HK-2 (cell line): Measurements from ENCODE around the gene DOC2B.
"Not testable (repeated sequence)": the region's sequence is repeated elsewhere in the genome, so short reads cannot be mapped to it uniquely, and the experiment has no call there.

ENCODE experiments used
- DNase-seq: peaks from one replicate; pipeline ENCODE4 v3.0.0-alpha.2; 2018; ENCODE audit not compliant: unreplicated experiment

DOC2B gene

DNA sequence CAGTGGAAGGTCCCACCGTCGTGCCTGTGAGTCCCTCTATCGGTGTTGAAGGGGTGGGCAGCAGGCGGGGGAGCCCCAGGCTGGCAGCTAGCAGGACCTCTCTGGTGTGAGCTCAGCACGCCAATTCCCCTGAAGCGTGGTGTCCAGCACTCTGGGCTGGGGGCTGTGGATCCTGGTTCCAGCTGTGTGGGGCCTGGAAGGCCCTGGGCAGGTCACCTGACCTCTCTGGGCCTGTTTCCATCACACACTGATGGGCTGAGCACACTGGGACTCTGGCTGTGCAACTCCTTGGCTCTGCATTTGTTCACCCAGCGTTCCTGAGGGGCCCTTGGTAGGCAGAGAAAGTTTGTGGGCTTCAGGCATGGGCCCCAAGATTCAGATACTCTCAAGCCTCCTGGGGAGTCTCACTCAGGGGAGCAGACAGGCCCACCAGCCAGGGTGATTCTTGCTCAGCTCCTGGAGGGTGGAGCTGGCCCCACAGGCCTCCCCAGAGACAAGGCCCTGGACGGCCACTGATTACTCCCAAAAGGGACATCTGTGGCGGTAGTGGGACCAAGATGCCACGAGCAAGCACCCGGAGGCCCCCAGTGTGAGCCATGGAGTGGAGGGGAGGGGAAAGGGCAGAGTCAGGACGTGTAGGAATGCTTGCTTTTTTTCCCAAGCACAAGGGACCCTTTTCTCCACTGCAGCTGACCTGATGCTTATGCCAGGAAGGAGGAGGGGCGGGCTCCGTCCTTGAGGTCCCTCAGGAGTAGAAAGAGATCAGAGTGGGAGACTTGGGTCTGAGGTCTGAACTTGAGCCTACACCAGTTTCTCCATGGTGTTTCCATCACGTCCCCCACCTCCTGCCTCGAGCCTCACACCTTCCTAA is 35.5 kb downstream of the DOC2B start:
- no peak for DNase-seq

- DNase-seq, result no peak
These were observed 36.3 kb downstream of the DOC2B start for GRCh38 chr17:144936-145670.

DNA sequence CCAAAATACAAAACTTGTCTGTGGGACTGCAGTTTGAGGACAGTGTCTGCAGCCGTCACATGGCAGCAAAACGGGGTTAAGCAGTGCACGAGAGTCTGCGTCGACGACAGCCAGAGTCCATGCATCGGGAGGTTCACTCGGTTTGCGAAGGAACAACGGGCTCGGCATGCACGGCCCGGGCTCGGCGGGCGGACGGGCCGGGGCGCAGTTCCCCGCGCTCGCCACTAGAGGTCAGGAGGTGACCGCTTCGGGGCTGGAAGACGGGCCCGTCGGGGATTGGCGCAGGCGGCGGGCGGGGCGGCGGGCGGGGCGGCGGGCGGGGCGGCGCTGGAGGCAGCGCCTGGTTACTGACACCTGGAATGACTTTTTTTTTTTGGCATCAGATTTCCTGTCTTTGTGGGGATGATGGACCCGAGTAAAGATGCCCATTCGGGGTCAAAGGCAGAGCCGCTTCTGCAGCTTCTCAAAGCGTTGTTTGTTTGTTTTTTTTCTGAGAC is 37.6 kb downstream of the DOC2B start:
- peak; percentile 93 for DNase-seq

GRCh38 chr17:142876-143784 is 38.3 kb downstream of the DOC2B start:
- DNase-seq, result no peak

GRCh38 chr17:142102-142661 is 39.3 kb downstream of the DOC2B start:
- no peak for DNase-seq

DNA sequence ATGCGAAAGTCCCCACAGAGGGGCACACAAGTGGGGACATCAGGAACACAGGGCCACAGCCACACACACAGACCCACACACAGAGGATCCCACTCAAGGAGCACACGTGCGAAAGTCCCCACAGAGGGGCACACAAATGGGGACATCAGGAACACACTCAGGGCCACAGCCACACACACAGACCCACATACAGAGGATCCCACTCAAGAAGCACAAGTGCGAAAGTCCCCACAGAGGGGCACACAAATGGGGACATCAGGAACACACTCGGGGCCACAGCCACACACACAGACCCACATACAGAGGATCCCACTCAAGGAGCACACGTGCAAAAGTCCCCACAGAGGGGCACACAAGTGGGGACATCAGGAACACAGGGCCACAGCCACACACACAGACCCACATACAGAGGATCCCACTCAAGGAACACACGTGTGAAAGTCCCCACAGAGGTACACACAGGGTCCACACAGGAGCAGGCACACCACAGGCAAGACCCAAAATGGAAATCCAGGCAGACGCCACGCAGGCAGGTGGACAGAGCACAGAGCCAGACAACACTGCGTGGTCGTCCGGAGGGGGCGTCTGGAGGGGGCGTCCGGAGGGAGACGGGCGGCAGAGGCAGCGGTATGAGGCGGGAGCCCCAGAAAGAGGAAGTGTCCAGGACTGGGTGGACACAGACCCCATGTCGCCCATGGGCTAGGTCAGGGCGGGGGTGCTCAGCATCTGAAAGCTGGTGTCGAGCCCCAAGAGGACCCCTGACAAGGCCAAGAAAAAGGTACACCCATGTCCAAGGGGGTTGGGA is 41.8 kb downstream of the DOC2B start:
- not testable (repeated sequence) for DNase-seq

GRCh38 chr17:137166-137807 is 44.2 kb downstream of the DOC2B start, which contains the start of gene SCGB1C2:
SCGB1C2 (plus strand) TSS chr17:137569; CDS start chr17:137591, 22 bp downstream.
- not testable (repeated sequence) for DNase-seq

DNA sequence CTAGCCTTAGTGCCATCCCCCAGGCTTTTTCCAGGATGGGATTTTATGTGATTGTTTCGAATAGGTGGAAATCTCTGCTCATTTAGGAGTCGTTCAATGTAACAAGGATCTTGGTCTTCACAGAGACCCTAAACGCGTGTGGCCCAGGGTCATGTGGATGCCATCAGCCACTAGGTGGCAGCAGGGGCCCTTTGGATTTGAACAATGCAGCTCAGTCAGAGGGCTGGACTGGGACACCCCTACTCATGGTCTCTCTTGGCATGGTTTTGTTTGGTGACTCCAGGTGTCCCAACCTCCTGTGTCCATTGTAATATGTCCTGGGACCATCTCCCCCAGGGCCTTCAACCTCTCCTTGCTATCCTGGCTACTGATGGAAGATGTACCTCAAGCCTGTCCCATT is 44.9 kb downstream of the DOC2B start:
- not testable (repeated sequence) for DNase-seq

DNA sequence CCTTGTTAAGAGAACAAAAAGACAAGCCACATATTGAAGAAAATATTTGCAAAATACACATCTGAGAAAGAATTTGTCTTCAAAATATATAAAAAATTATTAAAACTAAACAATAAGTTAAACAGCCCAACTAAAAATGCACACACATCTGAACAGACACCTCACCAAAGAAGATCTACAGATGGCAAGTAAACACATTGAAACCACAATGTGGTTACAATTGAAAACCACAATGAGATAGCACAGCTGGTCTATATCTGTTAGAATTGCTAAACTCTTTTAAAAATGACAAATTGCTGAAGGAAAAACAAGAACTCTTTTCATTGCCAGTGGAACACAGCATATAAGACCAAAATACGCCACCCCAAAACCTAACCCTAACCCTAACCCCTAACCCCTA is 45.6 kb downstream of the DOC2B start:
- not testable (repeated sequence) for DNase-seq

DNA sequence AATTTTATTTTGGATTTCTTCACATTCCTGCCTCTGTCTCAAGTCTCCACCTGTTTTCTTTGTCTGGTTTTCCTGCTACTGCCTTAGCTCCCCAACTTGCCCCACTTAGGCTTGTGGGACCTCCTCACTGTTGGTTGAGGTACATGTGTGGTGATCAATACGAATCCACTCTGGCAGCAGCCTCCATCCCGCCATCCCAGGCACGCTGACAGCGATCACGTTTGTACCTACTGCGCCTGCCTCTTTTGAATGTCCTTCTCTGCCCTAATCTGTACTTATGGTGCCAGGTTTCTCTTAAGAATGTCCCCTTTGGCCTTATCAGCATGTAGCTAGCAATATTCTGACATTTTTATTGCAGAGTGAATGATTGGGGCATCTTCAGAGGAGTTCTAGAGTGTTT is 46.4 kb downstream of the DOC2B start:
- DNase-seq, result not testable (repeated sequence)

- not testable (repeated sequence) for DNase-seq
These were observed 47.1 kb downstream of the DOC2B start for GRCh38 chr17:134332-134785.

DNA sequence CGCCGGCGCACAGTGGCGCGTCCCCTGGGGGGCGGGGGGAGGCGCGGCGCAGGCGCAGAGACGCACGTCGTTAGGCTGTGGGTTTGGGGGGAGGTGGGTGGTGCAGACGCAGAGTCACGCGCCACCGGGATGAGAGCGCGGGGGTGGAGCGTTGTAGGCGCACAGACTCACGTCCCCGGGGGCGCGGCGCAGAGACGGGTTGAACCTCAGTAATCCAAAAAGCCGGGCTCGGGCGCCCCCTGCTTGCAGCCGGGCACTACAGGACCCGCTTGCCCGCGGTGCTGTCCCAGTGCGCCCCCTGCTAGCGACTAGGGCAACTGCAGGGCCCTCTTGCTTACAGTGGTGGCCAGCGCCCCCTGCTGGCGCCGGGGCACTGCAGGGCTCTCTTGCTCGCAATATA is 47.5 kb downstream of the DOC2B start:
- DNase-seq, result not testable (repeated sequence)

GRCh38 chr17:118339-118917 is 63.0 kb downstream of the DOC2B start:
- not testable (repeated sequence) for DNase-seq

DNA sequence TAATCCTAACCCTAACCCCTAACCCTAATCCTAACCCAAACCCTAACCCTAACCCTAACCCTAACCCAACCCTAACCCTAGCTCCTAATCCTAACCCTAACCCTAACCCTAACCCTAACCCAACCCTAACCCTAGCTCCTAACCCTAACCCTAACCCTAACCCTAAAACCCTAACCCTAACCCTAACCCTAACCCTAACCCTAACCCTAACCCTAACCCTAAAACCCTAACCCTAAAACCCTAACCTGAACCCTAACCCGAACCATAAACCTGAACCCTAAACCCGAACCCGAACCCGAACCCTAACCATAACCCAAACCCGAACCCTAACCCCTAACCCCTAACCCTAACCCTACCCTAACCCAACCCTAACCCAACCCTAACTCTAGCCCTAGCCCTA is 68.3 kb downstream of the DOC2B start:
- not testable (repeated sequence) for DNase-seq
